GM12892 (cell line): ENCODE results near the gene SH2B2.

Experiments used
- POLR2A ChIP-seq: IDR thresholded peaks from 2 replicates; pipeline ENCODE4 v1.6.1; 2011; ENCODE audit warnings: low read depth, low read length, control low read depth
- POLR2AphosphoS5 ChIP-seq: IDR thresholded peaks from 2 replicates; pipeline ENCODE4 v1.6.1; 2011; ENCODE audit warnings: low read depth, low read length, control low read depth
- TAF1 ChIP-seq: IDR thresholded peaks from 2 replicates; pipeline ENCODE4 v1.6.1; 2011; ENCODE audit warnings: low read depth, mild to moderate bottlenecking, control low read depth, low read length, borderline replicate concordance

GRCh38 chr7:102291916-102292267 lies 5.2 kb downstream of the SH2B2 start:
- TF ChIP-seq POLR2A (no peak), POLR2AphosphoS5 (no peak), TAF1 (no peak)
